ENCODE data around the gene ZFAND6.
"Not testable (repeated sequence)": the region's sequence is repeated elsewhere in the genome, so short reads cannot be mapped to it uniquely, and the experiment has no call there.

ZFAND6 gene

DNA sequence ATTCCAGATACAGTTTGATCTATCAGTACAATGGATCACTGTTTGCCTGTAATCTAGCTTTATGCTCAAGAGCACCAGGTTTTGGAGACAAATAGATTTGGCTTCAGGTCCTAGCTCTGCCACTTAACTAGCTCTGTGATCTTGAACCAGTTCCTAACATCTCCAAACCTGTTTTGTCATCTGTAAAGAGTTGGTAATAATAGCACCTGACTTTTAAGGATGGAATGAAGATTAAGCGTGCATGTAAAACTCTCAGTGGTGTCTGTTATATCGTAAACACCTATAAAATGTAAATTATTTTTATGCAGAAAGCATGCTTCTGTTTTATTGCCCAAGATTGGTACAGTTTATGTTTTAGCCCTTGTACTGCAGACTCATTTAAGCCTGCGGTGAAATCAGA, 36.5 kb downstream of the ZFAND6 start:
- DNase-seq (ENCODE audit: low spot score): no peak
- no peak for FAIRE-seq

DNA sequence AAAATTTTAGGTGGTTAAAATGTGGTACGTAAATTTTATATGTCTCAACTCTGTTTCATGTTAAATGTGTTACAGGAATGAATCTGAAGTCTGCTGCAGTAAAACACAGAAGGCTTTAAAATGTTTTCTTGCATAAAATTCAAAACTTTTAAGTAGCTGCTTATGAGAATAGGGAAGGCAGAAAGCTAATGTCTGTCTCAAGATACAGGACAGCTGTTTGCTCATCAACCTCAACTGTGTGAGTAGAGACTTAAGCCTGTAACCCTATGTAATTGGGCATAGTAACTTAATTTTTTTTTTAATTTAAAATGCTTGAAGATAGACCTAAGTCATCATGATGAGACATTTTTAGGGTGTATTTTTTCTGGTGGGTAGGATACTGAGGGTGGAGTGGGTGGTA, 38.9 kb downstream of the ZFAND6 start:
- no peak for DNase-seq (ENCODE audit: low spot score)
- no peak for FAIRE-seq

DNA sequence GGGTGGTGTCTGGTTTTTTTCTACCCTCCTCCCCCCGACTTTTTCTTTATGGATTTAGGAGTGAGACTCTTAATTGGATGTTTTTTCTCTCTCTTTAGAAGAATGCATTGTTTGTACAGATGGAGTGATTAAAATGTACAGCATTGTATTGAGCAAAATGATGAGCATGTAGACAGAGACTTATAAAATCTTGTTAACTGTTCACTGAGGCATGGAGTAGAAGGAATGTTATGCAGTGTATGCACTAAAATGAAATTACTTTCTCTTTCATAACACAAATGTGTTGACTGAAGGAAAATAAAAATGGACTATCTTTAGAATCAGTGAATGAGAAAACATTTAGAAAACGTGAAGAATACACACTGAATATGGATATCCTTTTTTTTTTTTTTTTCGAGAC, 39.8 kb downstream of the ZFAND6 start:
- FAIRE-seq: peak; percentile 63

DNA sequence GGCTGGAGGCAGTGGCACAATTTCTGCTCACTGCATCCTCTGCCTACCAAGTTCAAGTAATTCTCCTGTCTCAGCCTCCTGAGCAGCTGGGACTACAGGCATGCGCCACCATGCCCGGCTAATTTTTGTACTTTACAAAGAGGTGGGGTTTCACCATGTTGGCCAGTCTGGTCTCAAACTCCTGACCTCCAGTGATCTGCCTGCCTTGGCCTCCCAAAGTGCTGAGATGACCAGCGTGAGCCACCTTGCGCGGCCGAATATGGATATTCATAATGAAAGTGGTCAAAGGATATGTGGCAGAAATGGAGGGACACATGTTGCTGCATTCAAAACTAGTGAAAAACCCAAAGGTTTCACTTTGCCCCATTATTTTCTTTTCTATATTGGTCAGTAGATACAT, 40.2 kb downstream of the ZFAND6 start:
- not testable (repeated sequence) for FAIRE-seq; DNase-seq (ENCODE audit: low spot score)

More for the DNA sequence above, 39.8 kb downstream of the ZFAND6 start:
- DNase-seq (ENCODE audit: low spot score): peak; percentile 13

- no peak for FAIRE-seq
- DNase-seq (ENCODE audit: low spot score): no peak
These were observed 40.8 kb downstream of the ZFAND6 start for GRCh38 chr15:80100247-80100646.

DNA sequence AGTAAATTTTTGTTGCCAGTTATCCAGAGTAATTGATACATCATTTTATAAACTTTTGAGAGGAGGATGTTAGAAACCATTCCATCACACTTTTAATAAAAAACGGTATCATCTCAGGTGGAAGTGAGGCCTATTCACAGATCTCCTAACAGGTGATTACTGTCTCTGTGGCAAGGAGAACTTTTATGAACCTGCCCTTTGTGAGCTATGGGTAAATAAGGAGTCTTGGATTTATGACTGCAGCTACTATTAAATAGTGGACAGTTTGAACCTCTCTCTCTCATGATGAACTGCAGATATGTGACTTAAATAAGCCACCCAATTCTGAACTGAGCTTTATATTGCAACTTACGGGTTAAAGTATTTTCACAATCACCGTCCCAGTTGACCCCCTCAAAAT, 45.7 kb downstream of the ZFAND6 start:
- no peak for FAIRE-seq
- no peak for DNase-seq (ENCODE audit: low spot score)

DNA sequence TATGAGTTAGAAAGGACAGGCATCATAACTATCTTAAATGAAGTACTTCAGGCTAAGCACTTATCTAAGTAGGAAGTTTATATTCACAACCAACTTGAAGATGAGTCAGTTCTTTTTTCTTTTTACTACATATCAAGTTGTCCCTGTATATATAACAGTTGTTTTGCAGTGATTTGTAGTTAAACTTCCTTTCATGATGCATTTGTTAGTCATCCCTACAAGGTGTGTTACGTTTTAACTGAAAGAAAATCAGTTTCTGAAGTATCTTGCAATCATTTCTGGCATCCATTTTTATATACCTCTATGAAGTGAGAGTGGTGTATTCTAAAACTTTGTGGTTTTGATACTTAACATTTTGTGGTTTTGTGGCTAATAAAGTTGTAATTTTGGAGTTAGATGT, 46.1 kb downstream of the ZFAND6 start:
- peak; percentile 68 for FAIRE-seq
- peak; percentile 37 for DNase-seq (ENCODE audit: low spot score)

DNA sequence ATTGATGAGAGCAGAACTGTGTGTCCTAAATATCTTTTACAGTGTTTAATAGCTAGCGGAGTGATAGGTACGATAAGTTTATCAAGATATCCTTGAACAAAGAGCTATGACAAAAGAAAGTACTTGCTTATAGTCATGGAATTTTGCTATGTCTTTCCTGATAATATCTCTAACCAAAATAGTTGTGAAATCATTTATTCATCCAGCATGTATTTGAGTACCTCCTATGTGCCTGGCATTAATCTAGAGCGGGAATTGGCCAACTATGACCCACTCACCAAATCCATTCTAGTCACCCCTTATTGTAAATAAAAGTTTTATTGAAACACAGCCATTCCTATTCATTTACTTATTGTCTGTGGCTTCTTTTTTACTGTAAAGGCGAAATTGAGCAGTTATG, 46.6 kb downstream of the ZFAND6 start:
- DNase-seq (ENCODE audit: low spot score) (no peak), FAIRE-seq (no peak)

- FAIRE-seq: no peak
- DNase-seq (ENCODE audit: low spot score): no peak
These were observed 47.7 kb downstream of the ZFAND6 start for GRCh38 chr15:80107204-80107603.

GRCh38 chr15:80107774-80108173, 48.3 kb downstream of the ZFAND6 start:
- DNase-seq (ENCODE audit: low spot score): no peak
- FAIRE-seq: no peak

DNA sequence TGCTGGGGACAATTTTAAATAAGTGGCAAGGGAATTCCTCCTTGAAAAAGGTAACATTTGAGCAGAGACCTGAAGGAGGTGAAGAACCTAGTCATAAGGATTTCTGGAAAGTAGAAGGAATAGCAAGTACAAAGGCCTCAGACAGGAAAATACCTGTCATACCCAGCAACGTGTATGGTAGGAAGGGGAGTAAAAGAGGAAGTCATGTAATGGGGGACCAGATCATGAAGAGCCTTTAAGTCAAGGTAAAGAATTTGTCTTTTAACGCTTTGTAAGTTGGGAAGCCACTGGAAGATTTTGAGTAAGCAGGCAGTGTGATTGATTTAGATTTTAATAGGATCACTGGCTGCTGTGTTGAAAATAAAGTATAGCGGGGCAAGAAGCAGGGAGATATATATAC, 49.9 kb downstream of the ZFAND6 start:
- DNase-seq (ENCODE audit: low spot score): no peak
- FAIRE-seq: no peak

DNA sequence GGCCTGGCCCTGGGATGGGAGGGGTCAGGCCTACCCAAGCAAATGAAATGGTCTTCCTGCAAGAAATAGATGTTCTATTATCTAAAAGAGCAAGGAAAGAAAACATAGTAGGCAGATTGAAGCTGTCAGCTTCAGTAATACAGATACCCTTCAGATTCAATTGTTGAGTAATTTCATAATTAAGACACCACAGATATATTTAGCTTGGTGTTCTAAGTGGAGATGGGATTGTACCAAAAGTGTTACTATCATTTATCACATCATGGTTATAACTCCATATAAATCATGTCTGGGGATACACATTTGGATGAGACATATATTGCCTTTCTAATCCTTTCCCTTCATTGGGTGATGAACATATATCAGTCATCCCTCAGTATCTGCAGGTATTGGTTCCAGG, 51.4 kb downstream of the ZFAND6 start:
- no peak for FAIRE-seq
- no peak for DNase-seq (ENCODE audit: low spot score)

GRCh38 chr15:80114114-80114513, 54.6 kb downstream of the ZFAND6 start:
- FAIRE-seq: no peak
- DNase-seq (ENCODE audit: low spot score): no peak

DNA sequence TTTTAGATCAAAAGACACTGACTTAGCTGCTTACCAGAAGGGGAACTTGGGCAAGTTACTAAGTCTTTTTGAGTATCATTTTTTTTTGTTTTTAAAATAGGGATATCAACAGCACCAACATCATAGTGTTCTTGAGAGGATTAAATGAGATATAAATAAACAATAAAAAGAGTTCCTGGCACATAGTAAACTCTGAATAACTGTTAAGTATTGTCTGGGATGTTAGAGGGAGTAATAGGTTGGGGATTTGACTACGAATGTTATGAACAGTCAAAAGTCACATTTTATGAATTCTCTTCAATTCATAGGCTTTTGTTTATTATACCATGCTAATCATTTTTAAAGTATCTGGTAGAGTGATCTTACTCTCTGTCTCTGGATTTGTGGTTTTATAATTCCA, 55.5 kb downstream of the ZFAND6 start:
- FAIRE-seq (no peak), DNase-seq (ENCODE audit: low spot score) (no peak)

- no peak for DNase-seq (ENCODE audit: low spot score)
- no peak for FAIRE-seq
These were observed 59.5 kb downstream of the ZFAND6 start for GRCh38 chr15:80118956-80119355.

DNA sequence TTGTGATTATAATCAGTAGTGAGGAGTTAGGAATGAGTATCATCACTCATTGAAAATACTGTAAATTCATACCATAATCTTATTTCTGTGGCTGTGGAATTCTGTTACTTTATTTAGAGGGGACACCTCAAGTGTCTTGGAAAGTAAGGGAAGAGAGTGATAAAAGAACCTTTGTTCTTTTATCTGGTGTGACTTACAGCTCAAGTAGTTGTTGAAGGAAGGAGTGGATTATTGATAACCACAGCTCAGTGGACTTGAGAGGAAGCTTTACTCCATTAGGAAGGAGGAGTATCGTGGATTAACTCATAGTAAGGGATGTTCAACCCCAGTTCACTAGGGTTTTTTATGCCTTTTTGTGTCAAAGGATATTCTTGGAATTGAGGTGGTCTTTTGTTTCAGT, 61.2 kb downstream of the ZFAND6 start:
- FAIRE-seq: no peak
- no peak for DNase-seq (ENCODE audit: low spot score)

DNA sequence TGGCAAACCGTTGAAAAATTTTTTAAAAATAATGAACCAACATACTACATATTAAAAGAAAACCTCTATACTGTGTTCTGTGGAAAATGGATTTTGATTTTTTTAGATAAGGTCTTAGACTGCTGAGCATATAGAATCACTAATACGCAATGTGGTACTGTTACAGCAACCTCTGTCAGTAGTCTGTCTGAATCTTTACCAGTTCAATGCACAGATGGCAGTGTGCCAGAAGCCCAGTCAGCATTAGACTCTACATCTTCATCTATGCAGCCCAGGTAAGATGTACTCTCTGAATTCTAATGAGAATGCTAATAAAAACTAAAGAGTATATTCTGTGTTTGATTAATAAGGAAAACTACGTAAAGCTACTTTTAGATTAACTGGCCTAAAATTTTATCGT, 62.1 kb downstream of the ZFAND6 start:
- peak; percentile 17 for DNase-seq (ENCODE audit: low spot score)
- no peak for FAIRE-seq

- FAIRE-seq (no peak), DNase-seq (ENCODE audit: low spot score) (no peak)
These were observed 63.6 kb downstream of the ZFAND6 start for GRCh38 chr15:80123034-80123433.

DNA sequence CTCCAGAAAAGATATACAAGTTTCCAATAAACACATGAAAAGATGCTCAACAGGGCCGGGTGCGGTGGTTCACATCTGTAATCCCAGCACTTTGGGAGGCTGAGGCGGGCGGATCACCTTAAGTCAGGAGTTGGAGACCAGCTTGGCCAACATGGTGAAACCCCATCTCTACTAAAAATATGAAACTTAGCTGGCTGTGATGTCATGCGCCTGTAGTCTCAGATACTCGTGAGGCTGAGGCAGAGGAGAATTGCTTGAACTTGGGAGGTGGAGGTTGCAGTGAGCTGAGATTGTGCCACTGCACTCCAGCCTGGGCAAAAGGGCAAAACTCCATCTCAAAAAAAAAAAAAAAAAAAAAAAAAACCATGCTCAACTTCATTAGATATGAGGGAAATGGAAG, 67.8 kb downstream of the ZFAND6 start:
- FAIRE-seq; DNase-seq (ENCODE audit: low spot score): not testable (repeated sequence)

DNA sequence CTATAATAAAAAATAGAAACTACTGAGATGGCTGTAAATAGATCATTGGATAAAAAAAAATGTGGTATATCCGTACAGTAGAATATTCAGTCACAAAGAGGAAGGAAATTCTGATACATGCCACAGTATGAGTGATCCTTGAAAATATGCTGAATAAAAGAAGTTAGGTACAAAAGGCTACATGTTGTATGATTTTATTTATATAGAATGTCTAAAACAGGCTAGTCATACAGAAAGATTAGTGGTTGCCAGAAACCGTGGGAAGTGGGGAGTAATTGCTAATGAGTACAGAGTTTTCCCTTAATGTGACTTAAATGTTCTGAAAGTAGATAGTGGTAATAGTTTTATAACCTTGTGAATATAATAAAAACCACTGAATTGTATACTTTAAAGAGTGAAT, 68.4 kb downstream of the ZFAND6 start:
- no peak for FAIRE-seq
- DNase-seq (ENCODE audit: low spot score): no peak

DNA sequence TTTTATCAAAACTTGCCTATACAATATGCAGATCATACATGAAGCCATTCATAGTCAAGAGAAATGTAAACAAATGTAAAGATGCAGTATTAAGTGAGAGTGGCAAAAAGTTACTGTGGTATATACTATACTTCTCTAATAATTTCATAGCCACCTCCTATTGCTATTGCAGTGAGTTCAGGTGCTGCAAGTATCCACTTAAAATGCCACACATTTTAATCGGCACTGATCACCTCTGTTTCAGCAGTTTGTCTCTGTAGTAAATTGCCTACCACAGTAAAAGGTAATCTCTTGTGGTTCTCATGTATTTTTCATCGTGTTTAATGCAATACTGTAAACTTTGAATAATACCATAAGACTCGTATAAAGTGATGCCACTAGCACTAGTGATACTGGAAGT, 72.9 kb downstream of the ZFAND6 start:
- FAIRE-seq: no peak
- no peak for DNase-seq (ENCODE audit: low spot score)

GRCh38 chr15:80136854-80137253, 77.4 kb downstream of the ZFAND6 start:
- DNase-seq (ENCODE audit: low spot score) (no peak), FAIRE-seq (no peak)

- FAIRE-seq: no peak
- DNase-seq (ENCODE audit: low spot score): no peak
These were observed 79.5 kb downstream of the ZFAND6 start for GRCh38 chr15:80138961-80139360.

DNA sequence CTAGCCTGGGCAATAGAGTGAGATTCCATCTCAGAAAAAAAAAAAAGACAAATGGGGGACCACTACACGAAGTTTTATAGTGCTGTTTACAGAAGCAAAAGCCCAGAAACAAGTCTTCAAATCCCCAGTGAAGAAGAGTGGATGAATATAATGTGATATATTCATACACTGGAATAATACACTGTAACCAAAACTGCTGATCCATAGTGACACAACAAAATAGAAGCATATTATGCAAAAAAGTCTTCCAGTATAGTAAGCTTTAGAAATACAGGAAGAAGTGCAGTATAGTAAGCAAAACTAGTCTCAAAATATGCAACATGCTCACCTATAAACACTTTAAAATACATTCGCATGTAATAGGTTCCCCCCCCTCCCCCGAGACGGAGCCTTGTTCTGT, 81.4 kb downstream of the ZFAND6 start:
- DNase-seq (ENCODE audit: low spot score) (no peak), FAIRE-seq (no peak)
